NCI-H524 (cell line): ENCODE data around the gene KDM4D.
A peak's percentile ranks its signal among the peaks of the same experiment; 100 is the strongest.
"Not testable (repeated sequence)": the region's sequence is repeated elsewhere in the genome, so short reads cannot be mapped to it uniquely, and the experiment has no call there.

Source experiments
- DNase-seq, 2 experiments: peaks; one replicate each; lab custom pipeline; 2025; lab: John Stamatoyannopoulos, UW

The KDM4D gene

GRCh38 chr11:94973099-94973968 is at the start of gene KDM4D, which contains the start of gene CWC15:
TSS of gene KDM4D (plus strand) at chr11:94973709. CDS start at chr11:94997373, 23,664 bp downstream.
TSS of gene CWC15 (minus strand) at chr11:94973556. CDS start at chr11:94972185, 1,371 bp downstream.
- DNase-seq = peak; percentile 74 to 90

- DNase-seq = no peak
These were observed 49.3 kb upstream of the KDM4D start for GRCh38 chr11:94924171-94924572.

GRCh38 chr11:94924612-94925011 is 48.9 kb upstream of the KDM4D start:
- DNase-seq = no peak

GRCh38 chr11:94925422-94926270 is 47.9 kb upstream of the KDM4D start:
- DNase-seq = no peak

GRCh38 chr11:94926271-94926625 is 47.3 kb upstream of the KDM4D start:
- DNase-seq = no peak

GRCh38 chr11:94926698-94927237 is 46.7 kb upstream of the KDM4D start:
- DNase-seq = no peak

GRCh38 chr11:94928117-94928990 is 45.2 kb upstream of the KDM4D start:
- DNase-seq = no peak

- not testable (repeated sequence) for DNase-seq
These were observed 41.4 kb upstream of the KDM4D start for GRCh38 chr11:94932072-94932471.

- no peak for DNase-seq
These were observed 41.0 kb upstream of the KDM4D start for GRCh38 chr11:94932503-94932902.

- DNase-seq = no peak
These were observed 40.0 kb upstream of the KDM4D start for GRCh38 chr11:94933223-94934130.

- peak in 1 of 2 experiments; percentile 51 for DNase-seq
These were observed 39.1 kb upstream of the KDM4D start for GRCh38 chr11:94934362-94934761.

GRCh38 chr11:94934846-94935245 is 38.7 kb upstream of the KDM4D start:
- DNase-seq = no peak

GRCh38 chr11:94938095-94939055 is 35.1 kb upstream of the KDM4D start:
- DNase-seq = no peak

GRCh38 chr11:94939346-94939745 is 34.2 kb upstream of the KDM4D start:
- no peak for DNase-seq

- DNase-seq = no peak
These were observed 32.4 kb upstream of the KDM4D start for GRCh38 chr11:94941131-94941530.

GRCh38 chr11:94946812-94947211 is 26.7 kb upstream of the KDM4D start:
- no peak for DNase-seq

GRCh38 chr11:94948070-94948617 is 25.4 kb upstream of the KDM4D start:
- DNase-seq = no peak

GRCh38 chr11:94954753-94955152 is 18.8 kb upstream of the KDM4D start:
- DNase-seq = no peak

GRCh38 chr11:94956963-94957362 is 16.5 kb upstream of the KDM4D start:
- DNase-seq = no peak
